LNCAP (cell line): Measurements from ENCODE around the gene ZSCAN10.

Source experiments
- TF ChIP-seq, protein P1 (sequence below): fragments of 450-650 bp; IDR thresholded peaks from 2 replicates; pipeline ENCODE4 v1.5.1; 2017; ENCODE audit warnings: mild to moderate bottlenecking

Gene ZSCAN10

DNA sequence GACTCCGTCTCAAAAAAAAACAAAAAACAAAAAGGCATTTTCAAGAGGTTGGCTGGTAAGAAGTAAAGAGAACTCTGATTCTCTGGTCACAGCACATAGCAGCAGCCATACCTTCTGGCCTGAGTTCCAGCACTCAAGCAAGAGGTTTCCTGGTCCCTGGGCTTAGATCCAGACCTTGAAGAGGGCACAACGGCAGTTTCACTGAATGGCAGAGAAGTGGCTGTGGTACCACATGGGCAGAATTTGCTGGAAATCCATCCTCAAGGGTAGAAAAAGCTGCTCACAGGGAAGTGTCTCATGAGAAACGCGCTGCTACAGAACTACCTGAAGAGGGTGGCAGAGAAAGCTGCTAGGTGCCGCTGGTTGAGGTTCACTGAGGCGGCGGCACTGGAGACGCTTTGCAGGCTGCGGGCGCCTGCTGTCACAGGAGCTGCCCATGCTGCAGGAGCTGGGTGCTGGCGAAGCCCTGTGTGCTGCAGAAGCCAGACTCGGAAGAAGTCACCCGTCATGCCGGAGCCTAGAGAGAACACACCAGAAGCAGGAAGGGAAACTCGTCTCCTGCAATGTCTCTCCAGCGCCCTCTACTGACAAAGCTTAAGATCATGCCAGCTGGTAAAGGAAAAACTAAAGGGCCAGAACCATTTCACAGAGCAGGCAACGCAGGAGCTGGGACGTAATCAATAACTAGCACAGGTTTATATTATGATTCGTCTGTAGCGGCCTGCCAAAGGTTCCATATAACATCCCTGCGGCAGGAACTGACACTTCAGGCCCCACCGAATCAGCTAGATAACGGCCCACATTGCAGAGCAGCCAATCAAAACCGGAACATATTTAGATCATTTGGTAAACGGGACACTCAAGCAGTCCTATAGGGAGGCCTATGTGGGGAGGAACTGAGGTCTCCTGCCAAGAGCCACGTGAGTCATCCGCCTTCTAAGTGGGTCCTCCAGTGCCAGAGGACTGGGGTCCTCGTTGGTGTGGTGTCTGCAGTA is 30.3 kb upstream of the ZSCAN10 start:
- TF ChIP-seq, protein P1, sequence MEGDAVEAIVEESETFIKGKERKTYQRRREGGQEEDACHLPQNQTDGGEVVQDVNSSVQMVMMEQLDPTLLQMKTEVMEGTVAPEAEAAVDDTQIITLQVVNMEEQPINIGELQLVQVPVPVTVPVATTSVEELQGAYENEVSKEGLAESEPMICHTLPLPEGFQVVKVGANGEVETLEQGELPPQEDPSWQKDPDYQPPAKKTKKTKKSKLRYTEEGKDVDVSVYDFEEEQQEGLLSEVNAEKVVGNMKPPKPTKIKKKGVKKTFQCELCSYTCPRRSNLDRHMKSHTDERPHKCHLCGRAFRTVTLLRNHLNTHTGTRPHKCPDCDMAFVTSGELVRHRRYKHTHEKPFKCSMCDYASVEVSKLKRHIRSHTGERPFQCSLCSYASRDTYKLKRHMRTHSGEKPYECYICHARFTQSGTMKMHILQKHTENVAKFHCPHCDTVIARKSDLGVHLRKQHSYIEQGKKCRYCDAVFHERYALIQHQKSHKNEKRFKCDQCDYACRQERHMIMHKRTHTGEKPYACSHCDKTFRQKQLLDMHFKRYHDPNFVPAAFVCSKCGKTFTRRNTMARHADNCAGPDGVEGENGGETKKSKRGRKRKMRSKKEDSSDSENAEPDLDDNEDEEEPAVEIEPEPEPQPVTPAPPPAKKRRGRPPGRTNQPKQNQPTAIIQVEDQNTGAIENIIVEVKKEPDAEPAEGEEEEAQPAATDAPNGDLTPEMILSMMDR, result peak; percentile 90

DNA sequence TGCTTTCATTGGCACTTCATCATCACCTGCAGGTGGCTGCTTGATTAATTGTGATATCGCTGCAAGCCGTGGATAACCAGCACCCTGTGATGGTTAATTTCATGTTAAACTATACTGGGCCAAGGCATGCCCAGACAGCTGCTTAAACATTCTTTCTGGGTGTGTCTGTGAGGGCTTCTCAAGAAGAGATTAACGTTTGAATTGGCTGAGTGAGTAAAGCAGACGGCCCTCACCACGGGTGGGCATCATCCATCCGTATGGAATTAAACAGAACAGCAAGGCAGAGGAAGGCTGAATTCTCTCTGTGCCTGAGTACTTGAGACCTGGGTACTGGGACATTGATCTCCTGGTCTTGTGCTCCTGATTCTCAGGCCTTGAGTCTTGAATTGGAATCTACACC is 28.7 kb upstream of the ZSCAN10 start:
- TF ChIP-seq, protein P1, result no peak

DNA sequence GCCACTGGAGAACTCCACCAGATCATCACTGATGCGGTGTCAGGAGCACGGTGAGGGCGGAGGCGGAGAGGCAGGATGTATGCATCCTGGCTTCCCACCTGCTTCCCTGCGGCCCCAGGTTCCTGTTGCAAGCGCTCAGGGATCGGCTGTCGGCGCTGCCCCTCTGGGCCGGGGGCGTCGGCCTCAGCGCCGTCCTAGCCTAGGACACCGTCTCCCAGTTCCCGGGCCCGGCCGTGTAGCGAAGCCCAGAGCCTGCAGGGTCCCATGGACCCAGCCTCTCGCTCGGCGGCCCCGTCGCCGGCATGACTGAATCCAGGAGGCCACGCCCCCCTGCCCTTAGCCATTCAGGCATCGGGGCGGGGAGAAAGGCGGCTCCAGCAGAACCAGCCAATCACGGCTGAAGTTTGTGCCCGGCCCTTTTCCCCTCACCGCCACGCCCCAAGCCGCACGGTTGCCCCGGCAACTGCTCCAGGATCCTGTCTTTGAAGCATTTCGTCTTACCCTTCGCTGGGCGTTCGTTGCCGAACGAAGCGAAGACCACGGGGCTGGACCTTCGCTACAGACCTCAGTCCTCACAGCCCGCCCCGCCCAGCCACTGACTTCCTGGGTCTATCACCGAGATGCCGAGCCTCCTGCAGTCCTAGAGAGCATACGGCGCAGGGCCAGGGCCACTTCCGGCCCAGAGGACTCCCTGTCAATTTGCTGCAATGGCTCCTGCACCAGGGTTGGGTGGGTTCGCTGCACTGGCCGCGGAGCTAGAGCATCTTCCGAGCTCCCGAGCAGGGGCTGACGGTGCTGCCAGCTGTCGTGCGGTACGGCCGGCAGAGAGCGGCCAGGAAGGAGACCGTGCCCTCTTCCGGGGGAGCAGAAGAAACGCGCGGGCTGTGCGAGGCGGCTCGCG is 25.1 kb upstream of the ZSCAN10 start:
- TF ChIP-seq, protein P1, result peak; percentile 38; the same call in 1 of the 2 replicates

DNA sequence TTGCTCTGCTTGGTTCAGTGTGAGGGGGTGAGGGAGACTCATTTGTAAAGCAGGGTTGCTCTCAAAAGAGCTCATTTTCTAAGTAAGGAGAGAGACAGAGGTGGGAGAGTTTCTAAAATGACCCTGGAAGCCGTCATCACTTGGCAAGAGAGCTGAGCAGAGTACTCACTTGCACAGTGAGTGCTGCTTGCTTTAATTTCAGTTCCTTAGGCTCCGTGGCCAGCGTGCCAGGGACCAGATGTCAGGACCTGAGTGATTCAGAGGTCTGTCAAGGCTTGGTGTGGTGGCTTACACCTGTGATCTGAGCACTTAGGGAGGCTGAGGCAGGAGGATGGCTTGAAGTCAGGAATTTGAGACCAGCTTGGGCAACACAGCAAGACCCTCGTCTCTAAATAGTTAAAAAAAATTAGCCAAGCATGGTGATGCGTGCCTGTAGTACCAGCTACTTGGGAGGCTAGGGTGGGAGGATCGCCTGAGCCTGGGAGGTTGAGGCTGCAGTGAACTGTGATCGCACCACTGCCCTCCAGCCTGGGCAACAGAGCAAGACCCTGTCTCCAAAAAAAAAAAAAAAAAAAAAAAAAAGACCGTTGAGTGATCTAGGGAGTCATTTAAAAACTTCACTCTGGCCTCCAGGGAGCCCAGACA is 24.0 kb upstream of the ZSCAN10 start:
- TF ChIP-seq, protein P1, result no peak

DNA sequence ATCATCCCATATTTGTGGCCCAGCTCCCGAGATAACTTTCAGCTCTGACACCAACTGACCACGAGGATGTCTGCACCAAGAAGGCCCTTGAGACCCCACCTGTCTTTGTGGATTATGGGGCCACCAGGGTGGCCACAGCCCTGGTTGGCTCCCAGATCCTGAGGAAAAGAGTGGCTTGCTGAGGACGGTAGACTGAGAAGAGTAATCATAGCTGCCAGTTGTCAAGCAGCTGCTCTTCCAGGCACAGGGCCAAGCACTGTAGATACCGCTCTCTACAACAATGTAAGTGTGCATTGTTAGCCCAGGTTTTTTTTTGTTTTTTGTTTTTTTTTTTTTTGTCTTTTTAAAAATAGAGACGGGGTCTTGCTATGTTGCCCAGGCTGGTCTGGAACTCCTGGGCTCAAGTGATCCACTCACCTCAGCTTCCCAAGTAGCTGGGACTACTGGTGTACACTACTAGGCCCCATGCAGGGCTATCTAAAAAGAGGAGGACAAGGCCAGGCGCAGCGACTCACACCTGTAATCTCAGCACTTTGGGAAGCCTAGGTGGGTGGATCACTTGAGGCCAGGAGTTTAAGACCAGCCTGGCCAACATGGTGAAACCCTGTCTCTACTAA is 22.9 kb upstream of the ZSCAN10 start:
- TF ChIP-seq, protein P1, result no peak

- TF ChIP-seq, protein P1, result no peak
Measured at GRCh38 chr16:3120435-3120834, 21.3 kb upstream of the ZSCAN10 start.
